HG03103 (cell line): ENCODE data around the gene LRCOL1.

ENCODE experiments used
- ATAC-seq: cut with Tn5 transposase; IDR thresholded peaks from one replicate; pipeline ENCODE4 v1.9.1; 2021; ENCODE audit warnings: low read depth; ENCODE audit not compliant: unreplicated experiment

The LRCOL1 gene

GRCh38 chr12:132637811-132638210, 27.4 kb upstream of the LRCOL1 start:
- ATAC-seq = no peak

- ATAC-seq = no peak
These were observed 24.9 kb upstream of the LRCOL1 start for GRCh38 chr12:132635076-132635955.

GRCh38 chr12:132634411-132634990, 24.1 kb upstream of the LRCOL1 start:
- no peak for ATAC-seq

GRCh38 chr12:132633901-132634300, 23.5 kb upstream of the LRCOL1 start:
- ATAC-seq = no peak

- no peak for ATAC-seq
These were observed 23.0 kb upstream of the LRCOL1 start for GRCh38 chr12:132633398-132633797.

- ATAC-seq = no peak
These were observed 22.3 kb upstream of the LRCOL1 start for GRCh38 chr12:132632521-132633228.

GRCh38 chr12:132631666-132632065, 21.3 kb upstream of the LRCOL1 start:
- no peak for ATAC-seq

- no peak for ATAC-seq
These were observed 20.3 kb upstream of the LRCOL1 start for GRCh38 chr12:132630672-132631071.

- ATAC-seq = no peak
These were observed 18.9 kb upstream of the LRCOL1 start for GRCh38 chr12:132629330-132629729.

- ATAC-seq = no peak
These were observed 15.5 kb upstream of the LRCOL1 start for GRCh38 chr12:132625731-132626430.

GRCh38 chr12:132624910-132625630, 14.7 kb upstream of the LRCOL1 start:
- no peak for ATAC-seq

GRCh38 chr12:132624186-132624855, 13.9 kb upstream of the LRCOL1 start:
- no peak for ATAC-seq

GRCh38 chr12:132623072-132623869, 12.9 kb upstream of the LRCOL1 start:
- ATAC-seq = no peak

- no peak for ATAC-seq
These were observed 12.2 kb upstream of the LRCOL1 start for GRCh38 chr12:132622437-132623071.

GRCh38 chr12:132621657-132622435, 11.5 kb upstream of the LRCOL1 start:
- no peak for ATAC-seq

GRCh38 chr12:132620899-132621656, 10.7 kb upstream of the LRCOL1 start:
- no peak for ATAC-seq
